ENCODE results near the gene TNRC6A. TPM values are rescaled to one million over a fixed set of nuclear protein-coding genes. Genes with fewer than 3 reads are reported as not detected.

TNRC6A gene
- total and polyA plus RNA-seq, 10 of the 15 experiments (the other 5 are each of a cell fraction or from before 2014, with no cell fraction given) = 4.6 to 41.3 (median 29.7) TPM

DNA sequence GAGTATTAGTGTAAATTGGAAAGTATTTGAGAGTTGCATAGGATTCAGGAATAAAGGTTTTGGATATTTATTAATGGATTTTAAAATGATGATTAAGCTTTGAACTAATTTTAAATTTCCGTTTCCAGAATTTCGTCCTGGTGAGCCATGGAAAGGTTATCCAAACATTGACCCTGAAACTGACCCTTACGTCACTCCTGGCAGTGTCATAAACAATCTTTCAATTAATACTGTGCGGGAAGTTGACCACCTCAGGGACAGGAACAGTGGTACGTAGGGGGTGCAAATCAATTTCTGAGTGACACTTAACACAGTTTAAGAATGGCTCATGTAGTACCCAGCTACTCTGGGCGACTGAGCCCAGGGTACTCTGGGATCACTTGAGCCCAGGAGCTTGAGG, 87.2 kb downstream of the TNRC6A start:
- ATAC-seq (no peak), FAIRE-seq (no peak), DNase-seq (ENCODE audit: low read depth, low spot score) (no peak)
- in situ Hi-C loops (cut with MboI) (no loop called here), intact Hi-C loops (cut with micrococcal nuclease; ENCODE audit: unreplicated experiment) (no loop called here)
- Histone ChIP-seq H3K27ac (ENCODE audit: control insufficient read depth, insufficient read depth) (no peak overlapping the region), H4K20me1 (ENCODE audit: control insufficient read depth, insufficient read depth) (no peaks in the 10 kb centered on the region), H3K27me3 (replicated peaks in 1 of 2; ENCODE audit: control insufficient read depth in 2 of 2, insufficient read depth in 2 of 2, low read length in 1 of 2) (no peaks in the 10 kb centered on the region), H2AFZ (ENCODE audit: control insufficient read depth, low read depth, low read length) (no peak overlapping the region), H3K4me3 (no peak overlapping the region), H3K4me1 (ENCODE audit: control insufficient read depth, insufficient read depth, low read length) (no peaks in the 10 kb centered on the region), H3K9ac (ENCODE audit: control insufficient read depth, insufficient read depth, low read length) (no peak overlapping the region), H3K36me3 (ENCODE audit: control insufficient read depth in 2 of 2, insufficient read depth in 2 of 2, low read length in 1 of 2) (peaks cover 27 to 28% of the 10 kb centered on the region in 2 experiments), H3K9me3 (replicated peaks; ENCODE audit: control insufficient read depth, insufficient read depth, low read length) (no peaks in the 10 kb centered on the region), H3K79me2 (ENCODE audit: control insufficient read depth, insufficient read depth, low read length) (no peaks in the 10 kb centered on the region), H3K4me2 (ENCODE audit: control insufficient read depth, insufficient read depth) (no peak overlapping the region)
- POLR2A ChIA-PET = interaction anchor here (0.6 kb wide), 2 partner anchors 237 to 570 kb away, joined by 3 to 4 read pairs; no protein-coding TSS in a partner anchor
- no TSS peak for BruUV-seq (replicated peaks)
- TF ChIP-seq KLF5 (IDR thresholded peaks at IDR 0.05; ENCODE audit: partially characterized antibody) (no peak), SIN3A (IDR thresholded peaks at IDR 0.05; ENCODE audit: low read depth, low read length) (no peak)
- TF ChIP-seq, protein P1, sequence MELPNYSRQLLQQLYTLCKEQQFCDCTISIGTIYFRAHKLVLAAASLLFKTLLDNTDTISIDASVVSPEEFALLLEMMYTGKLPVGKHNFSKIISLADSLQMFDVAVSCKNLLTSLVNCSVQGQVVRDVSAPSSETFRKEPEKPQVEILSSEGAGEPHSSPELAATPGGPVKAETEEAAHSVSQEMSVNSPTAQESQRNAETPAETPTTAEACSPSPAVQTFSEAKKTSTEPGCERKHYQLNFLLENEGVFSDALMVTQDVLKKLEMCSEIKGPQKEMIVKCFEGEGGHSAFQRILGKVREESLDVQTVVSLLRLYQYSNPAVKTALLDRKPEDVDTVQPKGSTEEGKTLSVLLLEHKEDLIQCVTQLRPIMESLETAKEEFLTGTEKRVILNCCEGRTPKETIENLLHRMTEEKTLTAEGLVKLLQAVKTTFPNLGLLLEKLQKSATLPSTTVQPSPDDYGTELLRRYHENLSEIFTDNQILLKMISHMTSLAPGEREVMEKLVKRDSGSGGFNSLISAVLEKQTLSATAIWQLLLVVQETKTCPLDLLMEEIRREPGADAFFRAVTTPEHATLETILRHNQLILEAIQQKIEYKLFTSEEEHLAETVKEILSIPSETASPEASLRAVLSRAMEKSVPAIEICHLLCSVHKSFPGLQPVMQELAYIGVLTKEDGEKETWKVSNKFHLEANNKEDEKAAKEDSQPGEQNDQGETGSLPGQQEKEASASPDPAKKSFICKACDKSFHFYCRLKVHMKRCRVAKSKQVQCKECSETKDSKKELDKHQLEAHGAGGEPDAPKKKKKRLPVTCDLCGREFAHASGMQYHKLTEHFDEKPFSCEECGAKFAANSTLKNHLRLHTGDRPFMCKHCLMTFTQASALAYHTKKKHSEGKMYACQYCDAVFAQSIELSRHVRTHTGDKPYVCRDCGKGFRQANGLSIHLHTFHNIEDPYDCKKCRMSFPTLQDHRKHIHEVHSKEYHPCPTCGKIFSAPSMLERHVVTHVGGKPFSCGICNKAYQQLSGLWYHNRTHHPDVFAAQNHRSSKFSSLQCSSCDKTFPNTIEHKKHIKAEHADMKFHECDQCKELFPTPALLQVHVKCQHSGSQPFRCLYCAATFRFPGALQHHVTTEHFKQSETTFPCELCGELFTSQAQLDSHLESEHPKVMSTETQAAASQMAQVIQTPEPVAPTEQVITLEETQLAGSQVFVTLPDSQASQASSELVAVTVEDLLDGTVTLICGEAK (IDR thresholded peaks at IDR 0.05; ENCODE audit: borderline replicate concordance) = no peak
- TF ChIP-seq, protein P2, sequence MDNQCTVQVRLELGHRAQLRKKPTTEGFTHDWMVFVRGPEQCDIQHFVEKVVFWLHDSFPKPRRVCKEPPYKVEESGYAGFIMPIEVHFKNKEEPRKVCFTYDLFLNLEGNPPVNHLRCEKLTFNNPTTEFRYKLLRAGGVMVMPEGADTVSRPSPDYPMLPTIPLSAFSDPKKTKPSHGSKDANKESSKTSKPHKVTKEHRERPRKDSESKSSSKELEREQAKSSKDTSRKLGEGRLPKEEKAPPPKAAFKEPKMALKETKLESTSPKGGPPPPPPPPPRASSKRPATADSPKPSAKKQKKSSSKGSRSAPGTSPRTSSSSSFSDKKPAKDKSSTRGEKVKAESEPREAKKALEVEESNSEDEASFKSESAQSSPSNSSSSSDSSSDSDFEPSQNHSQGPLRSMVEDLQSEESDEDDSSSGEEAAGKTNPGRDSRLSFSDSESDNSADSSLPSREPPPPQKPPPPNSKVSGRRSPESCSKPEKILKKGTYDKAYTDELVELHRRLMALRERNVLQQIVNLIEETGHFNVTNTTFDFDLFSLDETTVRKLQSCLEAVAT (IDR thresholded peaks at IDR 0.05) = no peak
- TF ChIP-seq, protein P3, sequence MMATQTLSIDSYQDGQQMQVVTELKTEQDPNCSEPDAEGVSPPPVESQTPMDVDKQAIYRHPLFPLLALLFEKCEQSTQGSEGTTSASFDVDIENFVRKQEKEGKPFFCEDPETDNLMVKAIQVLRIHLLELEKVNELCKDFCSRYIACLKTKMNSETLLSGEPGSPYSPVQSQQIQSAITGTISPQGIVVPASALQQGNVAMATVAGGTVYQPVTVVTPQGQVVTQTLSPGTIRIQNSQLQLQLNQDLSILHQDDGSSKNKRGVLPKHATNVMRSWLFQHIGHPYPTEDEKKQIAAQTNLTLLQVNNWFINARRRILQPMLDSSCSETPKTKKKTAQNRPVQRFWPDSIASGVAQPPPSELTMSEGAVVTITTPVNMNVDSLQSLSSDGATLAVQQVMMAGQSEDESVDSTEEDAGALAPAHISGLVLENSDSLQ (IDR thresholded peaks at IDR 0.05) = no peak
- TF ChIP-seq, protein P4, sequence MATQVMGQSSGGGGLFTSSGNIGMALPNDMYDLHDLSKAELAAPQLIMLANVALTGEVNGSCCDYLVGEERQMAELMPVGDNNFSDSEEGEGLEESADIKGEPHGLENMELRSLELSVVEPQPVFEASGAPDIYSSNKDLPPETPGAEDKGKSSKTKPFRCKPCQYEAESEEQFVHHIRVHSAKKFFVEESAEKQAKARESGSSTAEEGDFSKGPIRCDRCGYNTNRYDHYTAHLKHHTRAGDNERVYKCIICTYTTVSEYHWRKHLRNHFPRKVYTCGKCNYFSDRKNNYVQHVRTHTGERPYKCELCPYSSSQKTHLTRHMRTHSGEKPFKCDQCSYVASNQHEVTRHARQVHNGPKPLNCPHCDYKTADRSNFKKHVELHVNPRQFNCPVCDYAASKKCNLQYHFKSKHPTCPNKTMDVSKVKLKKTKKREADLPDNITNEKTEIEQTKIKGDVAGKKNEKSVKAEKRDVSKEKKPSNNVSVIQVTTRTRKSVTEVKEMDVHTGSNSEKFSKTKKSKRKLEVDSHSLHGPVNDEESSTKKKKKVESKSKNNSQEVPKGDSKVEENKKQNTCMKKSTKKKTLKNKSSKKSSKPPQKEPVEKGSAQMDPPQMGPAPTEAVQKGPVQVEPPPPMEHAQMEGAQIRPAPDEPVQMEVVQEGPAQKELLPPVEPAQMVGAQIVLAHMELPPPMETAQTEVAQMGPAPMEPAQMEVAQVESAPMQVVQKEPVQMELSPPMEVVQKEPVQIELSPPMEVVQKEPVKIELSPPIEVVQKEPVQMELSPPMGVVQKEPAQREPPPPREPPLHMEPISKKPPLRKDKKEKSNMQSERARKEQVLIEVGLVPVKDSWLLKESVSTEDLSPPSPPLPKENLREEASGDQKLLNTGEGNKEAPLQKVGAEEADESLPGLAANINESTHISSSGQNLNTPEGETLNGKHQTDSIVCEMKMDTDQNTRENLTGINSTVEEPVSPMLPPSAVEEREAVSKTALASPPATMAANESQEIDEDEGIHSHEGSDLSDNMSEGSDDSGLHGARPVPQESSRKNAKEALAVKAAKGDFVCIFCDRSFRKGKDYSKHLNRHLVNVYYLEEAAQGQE (IDR thresholded peaks at IDR 0.05; ENCODE audit: low read depth, low read length) = no peak
- CTCF ChIA-PET = no interaction called here
- 89% methylated on average over 6 of the region's 6 CpGs for WGBS (ENCODE audit: insufficient coverage, insufficient replicate concordance, low lambda C conversion rate, missing lambda C conversion rate)
- RAD21 ChIA-PET (ENCODE audit: unreplicated experiment) = no interaction called here
- SMC1A ChIA-PET (ENCODE audit: uncharacterized antibody, unreplicated experiment) = no interaction called here
